Inflammatory macrophage (primary cell): ENCODE results near the gene ZCCHC14.

Source experiments
- DNase-seq, 2 donors: peaks; one replicate each; pipeline ENCODE4 v3.0.0-alpha.2; 2020 to 2022
- total RNA-seq, 18 experiments: gene quantifications; one replicate each; lab custom pipeline; 2026; ENCODE audit warnings: mixed read lengths in 6 of 18, inconsistent platforms in 2 of 18; lab: John Stamatoyannopoulos, UW

ZCCHC14 gene
- total RNA-seq, result 6.0 to 21.8 (median 13.1) reads per million in 18 experiments

- peak; percentile 99 for DNase-seq
Measured at GRCh38 chr16:87492721-87493607, at the start of gene ZCCHC14. Gene ZCCHC14, minus strand, starts transcription at chr16:87493024. Its CDS starts 786 bp downstream, at chr16:87492238.

DNA sequence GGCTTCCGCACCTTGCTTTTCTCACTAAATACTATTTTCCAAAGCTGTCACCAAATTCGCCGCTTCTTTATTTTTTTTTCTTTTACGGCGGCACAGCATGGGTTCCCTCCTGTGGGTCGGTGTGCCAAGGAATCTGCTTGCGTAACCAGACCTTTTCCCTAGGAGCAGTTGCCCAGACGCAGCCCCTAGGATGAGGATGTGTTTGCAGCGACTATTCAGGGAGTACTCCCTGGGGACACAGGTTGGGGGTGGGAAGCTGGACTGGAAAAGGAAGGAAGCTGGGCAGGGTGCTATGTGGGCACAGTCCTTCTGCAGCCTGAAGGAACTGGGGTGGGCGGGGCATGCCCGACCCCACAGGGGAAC lies 49.0 kb upstream of the ZCCHC14 start:
- no peak for DNase-seq

- DNase-seq, result no peak
Measured at GRCh38 chr16:87541147-87541871, 48.5 kb upstream of the ZCCHC14 start.

GRCh38 chr16:87540897-87541146 lies 48.0 kb upstream of the ZCCHC14 start:
- no peak for DNase-seq

GRCh38 chr16:87540072-87540896 lies 47.5 kb upstream of the ZCCHC14 start:
- DNase-seq, result peak in 1 of 2 donors; percentile 7

DNA sequence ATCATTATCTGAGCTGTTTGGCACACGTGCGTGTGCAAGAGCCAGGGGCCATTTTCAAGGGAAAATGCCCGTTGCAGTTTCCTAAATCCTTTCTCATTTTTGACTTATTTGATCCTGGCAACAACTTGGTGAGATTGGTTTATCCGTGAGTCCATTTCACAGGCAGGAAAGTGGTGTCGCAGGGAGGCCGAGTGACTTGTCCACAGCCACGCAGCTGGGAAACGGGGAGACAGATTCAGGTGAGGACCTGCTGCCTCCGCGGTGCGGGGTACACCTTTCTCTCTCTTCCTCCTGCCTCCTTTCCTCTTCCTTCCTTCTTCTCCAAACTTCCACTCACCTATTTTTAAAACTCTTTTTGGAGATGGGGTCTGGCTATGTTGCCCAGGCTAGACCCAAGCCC lies 46.3 kb upstream of the ZCCHC14 start:
- no peak for DNase-seq

DNA sequence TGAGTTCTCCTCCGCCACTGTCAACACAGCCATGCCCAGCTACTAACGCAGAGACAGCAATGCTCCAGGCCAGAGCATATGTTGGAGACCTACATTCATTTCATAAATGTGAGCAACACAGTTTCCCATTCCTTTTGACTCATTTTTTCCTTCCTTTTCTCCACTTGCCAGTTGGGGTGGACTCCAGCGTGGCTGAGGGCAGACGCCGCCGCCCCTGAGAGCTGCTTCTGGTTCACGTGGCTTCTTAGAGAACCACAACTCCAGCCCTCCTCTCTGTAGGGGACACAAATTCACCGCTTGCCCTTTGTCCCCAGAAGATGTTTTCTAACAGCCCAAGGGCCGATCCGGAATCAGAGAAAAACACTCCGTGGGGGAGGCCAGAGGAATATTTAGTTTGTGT lies 45.8 kb upstream of the ZCCHC14 start:
- DNase-seq, result no peak

DNA sequence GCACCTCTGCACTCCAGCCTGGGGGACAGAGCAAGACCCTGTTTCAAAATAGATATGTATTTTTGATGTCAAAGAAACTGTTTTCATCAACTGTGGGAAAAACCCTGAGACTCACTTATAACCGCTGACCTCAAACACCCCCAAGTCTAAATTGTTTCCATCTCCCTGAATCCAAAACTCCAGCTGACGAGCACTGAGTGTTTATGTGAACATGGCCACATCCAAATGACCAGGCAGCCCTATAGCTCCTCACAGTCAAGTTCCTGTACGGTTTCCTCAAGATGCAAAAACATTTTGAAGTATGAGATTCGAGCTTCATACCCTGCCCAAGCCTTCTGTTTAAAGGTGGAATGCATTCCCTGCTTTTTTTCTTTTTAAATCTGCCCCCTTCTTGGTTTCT lies 45.3 kb upstream of the ZCCHC14 start:
- DNase-seq, result no peak

- DNase-seq, result no peak
Measured at GRCh38 chr16:87536795-87537142, 43.9 kb upstream of the ZCCHC14 start.

- no peak for DNase-seq
Measured at GRCh38 chr16:87535855-87536794, 43.3 kb upstream of the ZCCHC14 start.

DNA sequence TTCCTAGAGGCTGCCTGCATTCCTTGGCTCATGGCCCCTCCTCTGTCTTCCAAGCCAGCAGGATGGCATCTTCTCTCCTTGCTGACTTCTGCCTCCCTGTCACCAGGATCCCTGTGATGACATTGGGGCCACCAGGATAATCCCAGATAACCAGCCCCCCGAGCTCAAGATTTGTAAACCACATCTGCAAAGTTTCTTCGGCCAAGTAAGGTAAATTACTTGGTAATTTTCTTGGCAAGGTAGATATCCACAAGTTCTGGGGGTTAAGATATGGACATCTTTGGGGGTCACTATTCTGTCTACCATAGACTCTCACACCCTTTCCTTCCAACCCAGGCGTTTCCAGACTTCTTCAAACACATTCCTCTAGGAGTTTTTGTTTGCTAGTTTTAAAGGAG lies 42.6 kb upstream of the ZCCHC14 start:
- DNase-seq, result no peak

- no peak for DNase-seq
Measured at GRCh38 chr16:87534751-87535150, 41.9 kb upstream of the ZCCHC14 start.

DNA sequence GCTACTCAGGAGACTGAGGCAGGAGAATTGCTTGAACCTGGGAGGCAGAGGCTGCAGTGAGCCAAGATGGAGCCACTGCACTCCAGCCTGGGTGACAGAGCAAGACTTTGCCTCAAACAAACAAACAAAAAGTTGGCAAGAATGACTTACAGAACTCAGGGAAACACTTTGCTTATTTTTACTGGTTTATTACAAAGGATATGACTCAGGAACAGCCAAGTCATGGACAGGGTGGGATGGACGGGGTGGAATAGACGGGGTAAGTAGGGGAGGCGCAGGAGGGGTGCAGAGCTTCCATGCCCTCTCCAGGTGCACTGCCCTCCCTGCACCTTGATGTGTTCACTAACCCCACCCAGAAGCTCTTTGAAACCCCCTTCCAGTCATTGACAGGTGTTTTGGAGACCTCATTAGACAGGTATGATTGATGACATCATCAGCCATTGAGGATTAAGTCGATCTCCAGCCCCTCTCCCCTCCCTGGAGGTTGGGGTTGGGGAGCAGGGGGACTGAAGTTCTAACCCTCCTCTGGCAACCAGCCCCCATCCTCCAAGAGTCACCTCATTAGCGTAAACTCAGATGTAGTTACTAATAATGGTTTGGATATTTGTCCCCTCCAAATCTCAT lies 41.3 kb upstream of the ZCCHC14 start:
- DNase-seq, result no peak

- no peak for DNase-seq
Measured at GRCh38 chr16:87533061-87533460, 40.2 kb upstream of the ZCCHC14 start.

GRCh38 chr16:87531418-87531817 lies 38.6 kb upstream of the ZCCHC14 start:
- no peak for DNase-seq

DNA sequence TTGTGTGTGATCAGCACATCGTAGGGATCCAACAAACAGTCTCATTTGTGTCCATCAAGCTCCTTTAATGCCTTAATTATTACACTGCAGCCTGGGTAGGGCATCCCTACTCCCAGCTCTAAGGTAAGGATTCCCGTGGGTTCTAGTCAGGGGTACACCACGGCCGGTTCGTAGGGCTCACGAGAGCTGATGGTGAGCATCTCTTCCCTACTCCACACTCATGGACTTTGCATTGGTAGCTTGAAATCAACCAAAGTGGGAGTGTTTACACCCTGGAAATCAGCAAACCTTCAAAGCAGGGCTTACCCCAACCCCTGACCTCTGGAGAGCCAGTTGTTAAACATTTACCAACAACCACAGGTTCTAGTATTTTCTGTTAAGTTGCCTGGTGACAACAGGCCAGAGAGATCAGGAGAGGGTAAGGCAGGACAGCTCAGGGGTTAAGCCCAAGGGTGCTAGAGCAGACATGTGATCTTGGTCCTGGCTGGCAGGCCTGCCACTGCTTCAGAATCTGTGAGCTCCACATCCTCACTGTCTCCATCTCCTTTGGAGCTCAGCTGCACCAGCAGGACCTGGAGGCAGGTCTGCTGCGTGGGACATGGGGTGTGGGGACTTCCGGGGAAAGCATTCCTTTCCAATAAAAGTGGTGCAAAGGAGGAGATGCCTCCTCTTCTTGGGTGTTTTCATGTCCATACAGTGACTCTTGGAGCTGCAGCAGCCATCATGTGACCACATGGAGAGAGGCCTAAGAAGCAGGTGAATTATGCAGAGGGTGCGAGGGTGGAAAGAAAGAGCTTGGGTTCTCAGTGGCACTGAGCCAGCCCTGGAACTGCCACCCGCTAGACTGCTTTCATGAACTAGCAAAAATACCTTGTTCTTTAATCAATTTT lies 36.1 kb upstream of the ZCCHC14 start:
- no peak for DNase-seq

GRCh38 chr16:87527055-87527724 lies 34.4 kb upstream of the ZCCHC14 start:
- DNase-seq, result no peak

DNA sequence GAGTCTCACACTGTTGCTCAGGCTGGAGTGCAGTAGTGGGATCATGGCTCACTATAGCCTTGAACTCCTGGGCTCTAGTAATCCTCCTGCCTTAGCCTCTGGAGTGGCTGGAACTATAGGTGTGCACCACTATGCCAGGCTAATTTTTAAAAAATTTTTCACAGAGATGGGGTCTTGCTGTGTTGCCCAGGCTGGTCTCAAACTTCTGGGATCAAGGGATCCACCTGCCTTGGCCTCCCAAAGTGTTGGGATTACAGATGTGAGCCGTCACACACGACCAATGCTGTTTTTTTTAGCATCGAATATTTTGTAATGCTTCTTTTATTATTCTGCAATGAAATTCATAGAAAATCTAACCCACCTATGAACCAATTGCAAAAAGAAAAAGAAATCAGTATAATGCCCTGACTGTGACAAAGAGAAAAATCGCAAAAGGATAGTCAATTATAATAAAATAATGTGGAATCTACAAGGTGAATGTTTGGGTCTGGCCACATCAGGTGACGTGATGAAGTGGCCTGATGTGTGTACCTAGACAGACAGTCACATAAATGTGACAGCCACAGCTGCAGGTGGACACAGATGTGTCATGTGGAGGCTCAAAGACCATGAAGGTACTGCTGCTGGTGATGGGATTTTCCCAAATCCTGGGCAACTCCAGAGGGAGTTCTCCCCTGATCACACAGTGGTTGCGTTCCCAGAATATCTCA lies 33.6 kb upstream of the ZCCHC14 start:
- DNase-seq, result no peak

DNA sequence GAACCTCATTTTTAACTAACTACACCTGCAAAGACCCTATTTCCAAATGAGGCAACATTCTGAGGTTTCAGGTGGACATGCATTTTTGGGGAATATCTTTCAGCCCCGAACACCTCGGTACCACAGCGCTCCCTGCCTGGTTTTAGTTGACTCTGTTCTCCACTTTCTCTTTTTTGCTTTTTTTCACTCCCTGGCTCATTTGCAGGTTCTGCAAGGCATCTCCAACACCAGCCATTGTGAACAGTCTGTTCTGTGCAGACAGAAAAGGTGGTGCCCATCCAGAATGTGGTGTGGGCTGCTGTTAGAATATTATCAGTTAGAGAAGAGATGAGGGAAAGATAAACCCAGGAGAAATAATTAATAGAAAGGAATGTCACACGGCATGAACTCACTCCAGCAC lies 32.5 kb upstream of the ZCCHC14 start:
- DNase-seq, result no peak
